Hepatic stellate cell (primary cell): ENCODE results near the gene MRPL43.

ENCODE experiments used
- DNase-seq: peaks from one replicate; pipeline ENCODE4 v3.0.0; 2011; ENCODE audit warnings: low spot score

The MRPL43 gene

DNA sequence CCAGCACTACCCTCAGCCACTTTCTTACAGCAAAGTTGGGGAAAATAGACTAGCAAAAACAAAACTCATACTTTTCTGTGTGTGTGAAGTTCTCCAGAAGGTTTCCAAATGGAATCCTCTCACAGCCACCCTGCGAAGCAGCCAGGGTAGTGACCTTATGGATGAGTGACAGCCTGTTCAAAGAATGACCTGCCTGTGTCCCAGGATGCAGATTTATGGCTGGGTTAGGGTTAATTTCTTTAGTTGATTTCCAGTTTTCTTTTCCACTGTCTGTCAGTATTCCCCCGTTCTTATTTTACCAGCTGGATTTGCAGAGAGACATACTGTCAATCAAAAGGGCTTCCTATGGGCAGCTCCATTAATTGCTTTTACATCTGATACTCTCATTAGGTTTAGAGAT, 20.4 kb downstream of the MRPL43 start:
- DNase-seq, result no peak

DNA sequence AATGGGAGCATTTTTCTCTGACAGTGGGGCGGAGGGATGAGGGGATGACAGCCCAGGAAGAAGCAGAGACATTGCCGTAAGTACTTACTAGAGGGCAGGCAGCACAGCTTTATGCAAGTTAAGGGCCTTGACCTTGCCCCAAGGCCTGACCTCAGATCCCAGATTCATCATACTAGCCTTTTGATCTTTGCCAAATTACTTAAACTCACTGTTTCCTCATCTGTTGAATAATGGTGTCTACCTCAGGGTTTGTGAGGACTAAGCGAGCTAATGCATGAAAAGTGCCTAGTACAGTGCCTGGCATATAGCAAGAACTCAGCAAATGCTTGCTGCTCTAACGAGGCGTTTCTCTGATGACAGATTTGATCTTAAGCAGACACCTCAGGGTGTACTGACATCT, 21.5 kb downstream of the MRPL43 start:
- DNase-seq, result no peak

DNA sequence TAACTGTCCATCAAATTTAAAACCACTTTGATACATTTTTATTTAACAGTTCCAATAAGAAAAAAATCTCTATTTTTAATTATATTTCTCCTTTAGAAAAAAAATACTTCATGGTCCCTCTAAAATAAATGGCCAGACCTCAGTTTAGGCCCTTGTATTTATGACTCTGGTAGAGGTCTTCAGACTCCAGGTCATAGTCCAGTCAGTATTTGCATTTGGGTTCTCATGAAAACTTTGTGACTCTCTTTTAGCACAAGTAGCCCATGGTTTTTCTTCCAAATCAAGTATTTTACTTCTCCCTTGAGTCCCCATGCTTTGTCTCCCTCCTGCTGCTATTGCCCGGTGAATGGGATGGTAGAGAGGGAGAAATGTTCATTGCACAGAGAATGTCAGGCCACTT, 23.5 kb downstream of the MRPL43 start:
- DNase-seq, result no peak

DNA sequence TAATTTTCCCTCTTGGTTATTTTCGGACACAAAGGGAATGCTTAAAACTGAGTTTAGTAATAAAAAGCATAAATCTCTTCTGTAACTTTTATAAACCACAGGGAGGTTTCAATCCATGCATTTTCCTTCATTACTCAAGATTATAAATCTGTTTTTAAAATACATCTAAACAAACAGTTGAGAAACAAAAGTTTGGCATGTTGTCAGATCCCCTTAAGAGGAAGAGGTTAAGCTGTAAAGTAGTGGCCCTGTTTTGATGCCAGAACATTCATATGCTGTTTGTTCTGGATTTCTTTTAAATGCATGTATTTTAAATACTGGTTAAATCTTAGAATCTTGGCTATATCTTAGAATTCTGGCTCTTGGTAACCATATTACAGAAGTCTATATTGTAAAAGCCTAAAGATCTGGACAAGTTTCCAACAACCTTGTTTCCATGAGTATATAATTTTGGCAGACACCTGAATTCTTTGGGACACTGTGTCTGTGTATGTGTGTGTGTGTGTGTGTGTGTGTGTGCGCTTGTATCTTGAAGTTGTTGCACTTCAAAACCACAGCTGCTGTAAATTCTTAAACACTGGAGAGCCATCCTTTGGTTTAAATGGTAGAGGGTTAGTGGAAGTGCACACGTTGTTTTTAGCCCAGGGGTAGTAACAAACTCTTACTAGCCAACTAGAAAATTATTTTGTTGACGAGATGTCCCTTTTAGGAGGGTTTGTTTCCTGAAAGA, 24.8 kb downstream of the MRPL43 start:
- no peak for DNase-seq

DNA sequence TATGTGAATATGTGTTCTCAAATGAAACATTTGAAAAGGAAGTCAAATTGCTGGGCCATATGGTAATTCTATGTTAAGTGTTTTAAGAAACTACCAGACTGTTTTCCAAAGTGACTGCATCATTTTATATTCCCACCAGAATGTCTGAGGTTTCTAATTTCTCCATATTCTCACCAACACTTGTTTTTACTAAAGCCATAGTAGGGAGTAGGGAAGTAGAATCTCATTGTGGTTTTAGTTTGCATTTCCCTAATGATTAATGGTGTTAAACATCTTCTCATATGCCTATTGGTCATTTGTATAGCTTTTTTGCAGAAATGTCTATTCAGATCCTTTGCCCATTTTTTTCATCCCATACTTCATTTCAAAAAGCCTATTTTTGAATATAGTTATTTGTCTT, 27.0 kb downstream of the MRPL43 start:
- DNase-seq, result no peak

DNA sequence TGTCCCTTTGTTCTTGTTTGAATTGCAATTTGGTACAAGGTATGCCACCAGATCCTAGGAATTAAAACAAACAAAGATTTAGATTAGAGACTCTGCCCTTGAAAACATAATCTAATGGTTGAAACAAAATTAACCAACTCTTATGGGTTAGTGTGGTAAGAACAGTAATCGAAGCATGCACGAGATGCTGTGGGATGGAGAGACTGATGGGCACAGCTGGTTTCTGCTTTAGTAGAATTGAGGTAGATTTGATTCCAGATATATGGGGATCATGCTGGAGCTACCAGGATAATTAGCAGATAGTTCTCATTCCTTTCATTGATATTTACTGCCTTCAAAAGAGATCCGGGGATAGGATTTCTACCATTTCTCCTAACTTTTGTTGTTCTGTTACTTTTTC, 38.4 kb downstream of the MRPL43 start:
- no peak for DNase-seq

DNA sequence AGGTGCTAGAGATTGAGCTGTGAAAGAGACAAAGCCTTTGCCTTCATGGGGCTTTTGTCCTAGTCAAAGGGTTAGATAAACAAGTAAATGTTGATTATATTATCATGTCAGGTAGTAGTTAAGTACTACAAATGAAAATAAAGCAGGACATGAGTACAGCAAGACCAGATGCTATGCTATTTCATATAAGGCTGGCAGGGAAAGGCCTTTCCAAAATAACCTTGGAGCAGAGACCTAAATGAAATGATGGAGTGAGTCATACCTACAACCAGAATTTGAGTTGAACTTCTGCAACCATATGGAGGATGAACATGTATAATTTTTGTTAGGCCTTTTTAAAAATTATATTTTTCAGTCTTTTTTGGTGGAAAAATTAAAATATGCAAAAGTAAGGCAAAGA, 41.5 kb downstream of the MRPL43 start:
- DNase-seq, result no peak

DNA sequence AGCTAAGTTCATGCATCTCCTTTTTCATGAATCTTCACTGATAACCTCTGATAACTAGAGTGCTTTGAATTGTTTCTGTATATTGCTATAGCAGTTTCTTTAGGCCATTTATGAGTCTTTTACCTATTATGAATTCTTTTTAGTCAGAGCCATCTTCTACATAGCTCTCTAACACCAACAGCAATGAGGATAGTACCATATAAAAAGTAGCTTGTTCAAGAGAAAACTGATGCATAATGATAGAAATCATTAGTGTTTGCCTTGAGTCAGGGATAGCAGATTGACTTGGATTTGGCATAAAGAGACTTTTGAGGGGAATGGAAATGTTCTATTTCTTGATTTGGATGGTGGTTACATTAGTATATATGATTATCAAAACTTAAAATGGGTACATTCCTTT, 43.8 kb downstream of the MRPL43 start:
- no peak for DNase-seq

DNA sequence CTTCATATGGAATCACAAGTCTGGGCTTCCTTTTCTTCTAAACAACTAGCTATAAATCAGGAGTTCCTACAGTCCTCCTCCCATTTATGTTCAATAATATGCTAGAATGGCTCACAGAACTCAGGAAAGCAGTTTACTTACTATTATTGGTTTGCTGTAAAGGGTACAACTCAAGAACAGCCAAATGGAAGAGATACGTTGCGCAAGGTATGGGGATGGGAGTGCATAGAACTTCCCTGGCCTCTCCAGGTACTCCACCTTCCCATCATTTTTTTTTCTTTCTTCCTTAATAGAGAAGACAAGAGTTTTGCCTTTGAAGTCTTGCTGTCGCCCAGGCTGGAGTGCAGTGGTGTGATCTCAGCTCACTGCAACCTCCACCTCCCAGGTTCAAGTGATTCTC, 45.1 kb downstream of the MRPL43 start:
- no peak for DNase-seq

DNA sequence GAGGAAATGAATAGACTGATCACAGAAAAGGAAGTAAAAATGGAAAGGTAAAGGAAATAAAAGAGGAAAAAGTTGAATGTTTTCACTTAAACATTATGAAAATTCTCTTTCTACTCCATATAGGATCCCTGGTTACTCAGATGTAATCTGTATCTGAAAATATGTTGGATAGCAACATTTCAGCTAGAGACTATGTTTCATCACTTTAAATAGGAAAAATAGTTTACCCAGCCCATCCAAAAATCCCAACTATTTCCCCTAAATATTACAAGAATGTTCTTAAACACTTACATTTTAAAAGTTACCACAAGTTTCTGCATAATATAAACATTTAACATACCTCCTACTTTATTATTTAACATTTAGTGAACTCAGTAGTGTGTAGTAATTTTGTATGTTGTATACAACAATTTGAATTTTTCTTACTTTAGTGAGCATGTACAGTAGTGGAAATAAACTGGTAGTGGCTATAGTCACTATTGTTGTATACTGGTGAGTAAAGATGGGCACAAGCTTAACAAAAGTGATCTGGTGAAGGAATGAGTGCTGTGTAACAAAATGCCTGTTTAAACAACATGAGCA, 47.4 kb downstream of the MRPL43 start:
- peak; percentile 36 for DNase-seq
